ENCODE measurements around the gene MCHR1.

DNA sequence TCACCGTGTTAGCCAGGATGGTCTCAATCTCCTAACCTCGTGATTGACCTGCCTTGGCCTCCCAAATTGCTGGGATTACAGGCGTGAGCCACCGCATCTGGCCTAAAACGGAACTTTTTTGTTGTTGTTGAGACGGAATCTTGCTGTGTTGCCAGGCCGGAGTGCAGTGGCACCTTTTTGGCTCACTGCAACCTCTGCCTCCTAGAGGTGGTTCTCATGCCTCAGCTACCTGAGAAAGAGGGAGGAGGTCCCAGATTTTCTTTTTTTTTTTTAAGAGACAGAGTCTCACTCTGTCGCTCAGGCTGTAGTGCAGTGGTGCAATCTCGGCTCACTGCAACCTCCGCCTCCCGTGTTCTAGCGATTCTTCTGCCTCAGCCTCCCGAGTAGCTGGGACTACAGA is 7.9 kb upstream of the MCHR1 start:
- TF ChIP-seq EZH2 (IDR thresholded peaks at IDR 0.05; ENCODE audit: insufficient read depth, poor library complexity, severe bottlenecking) (no peak), EZH2phosphoT487 (IDR thresholded peaks at IDR 0.05; ENCODE audit: insufficient read depth, low read depth) (no peak)
